Measurements from ENCODE around the gene TLE5. TPM values are rescaled to one million over a fixed set of nuclear protein-coding genes. Genes with fewer than 3 reads are reported as not detected.

TLE5 gene, protein sequence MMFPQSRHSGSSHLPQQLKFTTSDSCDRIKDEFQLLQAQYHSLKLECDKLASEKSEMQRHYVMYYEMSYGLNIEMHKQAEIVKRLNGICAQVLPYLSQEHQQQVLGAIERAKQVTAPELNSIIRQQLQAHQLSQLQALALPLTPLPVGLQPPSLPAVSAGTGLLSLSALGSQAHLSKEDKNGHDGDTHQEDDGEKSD
- 257 and 383 TPM in 2 replicates for total RNA-seq

GRCh38 chr19:3062165-3063105 lies at the start of gene TLE5:
Gene TLE5 (minus strand): TSS chr19:3062495. CDS start chr19:3062200, 295 bp downstream.

GRCh38 chr19:3029065-3029923 lies 33.0 kb downstream of the TLE5 start, which contains the start of gene TLE2:
Gene TLE2 (minus strand): TSS chr19:3029280. CDS start chr19:3028904, 376 bp downstream.

Other genes with a start within 250 kb of the TLE5 start
- gene ZNF554, start 242.6 kb downstream of the TLE5 start, total RNA-seq, result 2.2 and 4.0 TPM in 2 replicates
- 1.9 and 4.0 TPM in 2 replicates for gene ZNF555, start 221.0 kb downstream of the TLE5 start, total RNA-seq
- gene ZNF556, start 195.2 kb downstream of the TLE5 start, total RNA-seq, result 1.3 and 2.4 TPM in 2 replicates
- 8.0 and 14.7 TPM in 2 replicates for gene ZNF57, start 161.6 kb downstream of the TLE5 start, total RNA-seq
- 4.4 and 4.8 TPM in 2 replicates for gene ZNF77, start 117.5 kb downstream of the TLE5 start, total RNA-seq
- gene TLE6, start 84.9 kb downstream of the TLE5 start, total RNA-seq, result 0.21 and 0.93 TPM in 2 replicates
- gene TLE2, start 33.2 kb downstream of the TLE5 start, total RNA-seq, result 0.60 and 1.8 TPM in 2 replicates
- 34.9 and 52.5 TPM in 2 replicates for gene GNA11, start 31.9 kb upstream of the TLE5 start, total RNA-seq
- 102 and 110 TPM in 2 replicates for gene GNA15, start 73.5 kb upstream of the TLE5 start, total RNA-seq
- gene S1PR4, start 116.3 kb upstream of the TLE5 start, total RNA-seq, result 0.14 and 1.1 TPM in 2 replicates
- 84.0 and 91.4 TPM in 2 replicates for gene NCLN, start 123.4 kb upstream of the TLE5 start, total RNA-seq
- gene CELF5, start 162.2 kb upstream of the TLE5 start, total RNA-seq, result not detected in 2 replicates